Gastroesophageal sphincter (tissue), 2 donors: ENCODE data around the gene RYR2.

Experiments used
- EP300 ChIP-seq: sonication (generic); formaldehyde crosslinking; IDR thresholded peaks from one replicate; pipeline ENCODE4 v1.6.1; 2017; ENCODE audit warnings: antibody characterized with exemption, mild to moderate bottlenecking
- POLR2AphosphoS5 ChIP-seq: sonication (generic); formaldehyde crosslinking; IDR thresholded peaks from one replicate; pipeline ENCODE4 v1.6.1; 2017; ENCODE audit warnings: antibody characterized with exemption

DNA sequence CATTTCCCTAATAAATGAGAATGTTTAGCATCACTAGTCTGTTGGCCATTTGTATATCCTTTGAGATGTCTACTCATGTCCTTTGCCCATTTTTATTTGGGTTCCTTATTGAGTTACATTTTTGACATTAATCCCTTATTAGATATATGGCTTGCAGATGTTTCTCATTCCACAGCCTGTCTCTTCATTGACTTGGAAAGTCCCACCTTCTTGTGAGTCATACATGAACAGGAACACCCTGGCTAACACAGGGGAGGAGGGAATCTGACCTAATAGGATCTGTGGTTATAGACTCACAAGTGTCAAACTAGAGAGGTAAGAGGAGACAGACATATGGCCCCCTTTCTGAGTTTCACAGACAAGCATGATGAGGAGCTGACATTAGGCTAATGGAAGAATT is 837.2 kb downstream of the RYR2 start:
- TF ChIP-seq EP300 (no peak), POLR2AphosphoS5 (no peak)
